Medulla oblongata (tissue), 1 donor: ENCODE results near the gene NUDT3.

Experiments used
- DNase-seq: peaks from one replicate; pipeline ENCODE4 v3.0.0-alpha.2; 2015; ENCODE audit errors: extremely low spot score

The NUDT3 gene

DNA sequence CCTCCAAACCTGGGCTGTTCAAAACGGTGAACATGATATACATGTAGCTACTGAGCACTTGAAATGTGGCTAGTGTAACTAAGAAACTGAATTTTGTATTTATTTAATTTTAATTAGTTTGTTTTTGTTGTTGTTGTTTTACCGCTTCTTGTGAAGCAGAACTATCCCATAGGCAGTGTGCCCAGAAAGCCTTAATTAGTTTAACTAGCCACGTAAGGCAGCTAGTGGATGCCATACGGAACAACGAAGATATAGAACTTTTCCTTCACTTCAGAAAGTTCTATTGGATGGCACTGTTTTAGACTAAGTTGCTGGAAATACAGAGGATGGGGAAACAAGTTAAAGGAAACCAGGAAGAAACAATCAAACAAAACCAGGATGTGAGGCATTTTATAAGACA lies 70.6 kb downstream of the NUDT3 start:
- DNase-seq = no peak

DNA sequence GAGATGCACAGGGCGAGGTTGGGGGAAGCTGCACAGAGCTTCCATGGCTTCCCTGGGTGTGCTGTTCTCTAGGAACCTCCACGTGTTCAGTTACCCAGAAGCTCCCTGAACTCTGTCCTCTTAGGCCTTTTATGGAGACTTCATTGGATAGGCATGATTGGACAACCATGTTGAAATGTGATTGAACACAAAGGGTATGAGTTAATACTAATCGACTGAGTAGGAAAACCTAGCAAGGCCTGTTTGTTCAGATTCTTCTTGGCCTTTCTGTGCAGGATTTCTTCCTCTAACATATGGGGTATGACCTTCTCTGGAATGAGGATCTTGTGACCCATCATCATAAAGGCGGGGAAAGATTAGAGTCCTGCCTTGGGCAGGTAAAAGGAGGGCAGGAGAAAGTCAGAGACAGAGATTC lies 73.0 kb downstream of the NUDT3 start:
- DNase-seq = no peak

- no peak for DNase-seq
These were observed 73.7 kb downstream of the NUDT3 start for GRCh38 chr6:34318499-34319470.

- DNase-seq = no peak
These were observed 74.5 kb downstream of the NUDT3 start for GRCh38 chr6:34317882-34318498.

GRCh38 chr6:34317172-34317477 lies 75.3 kb downstream of the NUDT3 start:
- DNase-seq = no peak

DNA sequence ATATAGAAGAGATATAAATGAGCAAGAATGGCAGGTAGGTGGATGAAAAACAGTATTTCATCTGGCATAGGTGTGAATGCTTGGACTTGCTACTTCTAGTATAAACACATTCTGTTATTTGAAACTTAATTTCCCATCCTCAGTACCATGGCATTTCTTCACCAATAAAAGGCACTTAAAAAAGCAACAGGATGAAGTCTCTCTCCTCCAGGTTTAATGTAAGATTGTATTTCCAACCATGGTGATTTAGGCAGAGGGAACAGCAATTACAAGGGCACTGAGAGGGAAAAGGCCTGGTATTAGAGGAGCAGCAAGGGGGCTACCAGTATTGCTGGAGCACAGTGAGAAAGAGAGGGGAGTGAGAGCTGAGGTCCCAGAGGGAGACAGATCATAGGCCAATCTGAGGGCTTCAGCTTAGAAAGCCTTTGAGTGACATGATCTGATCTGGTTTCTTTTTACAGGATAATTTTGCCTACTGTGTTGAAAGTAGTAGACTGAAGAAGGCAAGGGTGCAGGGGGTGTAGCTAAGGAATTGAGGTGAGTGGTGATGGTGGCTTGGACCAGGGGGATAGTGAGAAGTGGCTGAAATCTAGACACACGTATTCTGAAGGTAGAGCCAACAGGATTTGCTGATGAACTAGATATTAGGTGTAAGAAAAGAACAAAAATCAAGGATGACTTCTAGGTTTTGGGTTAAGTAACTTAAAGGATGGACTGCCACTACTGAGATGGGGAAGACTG lies 75.9 kb downstream of the NUDT3 start:
- no peak for DNase-seq

DNA sequence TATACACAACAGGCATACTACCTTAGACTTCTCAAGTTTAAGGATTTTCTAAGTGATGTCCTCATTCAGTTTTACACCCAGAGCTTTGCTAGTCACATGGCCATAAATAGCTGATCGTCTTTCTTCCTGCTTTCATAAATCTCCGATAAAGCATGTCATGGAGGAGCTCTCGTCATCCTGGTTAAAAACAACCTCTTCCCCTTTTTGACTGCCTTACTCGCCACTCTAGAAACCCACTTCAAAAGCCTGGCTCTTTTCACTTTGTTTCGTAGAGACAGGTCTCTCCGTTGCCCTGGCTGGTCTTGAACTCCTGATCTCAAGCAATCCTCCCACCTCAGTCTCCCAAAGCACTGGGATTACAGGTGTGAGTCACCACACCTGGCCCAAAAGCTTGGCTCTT lies 76.7 kb downstream of the NUDT3 start:
- DNase-seq = peak; percentile 67

DNA sequence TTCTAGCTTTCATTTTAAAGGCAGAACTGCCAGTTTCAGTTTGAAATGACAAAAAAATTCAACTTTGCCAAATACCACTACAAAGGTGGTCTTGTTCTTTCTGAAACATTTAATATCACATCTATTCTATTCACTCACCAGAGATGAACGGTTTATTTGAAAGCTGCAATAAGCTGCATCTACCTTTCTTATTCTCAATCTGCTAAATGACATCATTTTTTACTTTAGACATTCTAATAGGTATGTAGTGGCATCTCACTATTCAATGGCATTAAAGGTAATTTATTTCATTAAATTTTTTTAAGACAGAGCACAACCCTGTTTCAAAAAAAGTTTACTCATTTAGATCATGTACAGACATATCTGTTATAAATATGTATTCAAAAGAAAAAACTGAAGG lies 77.2 kb downstream of the NUDT3 start:
- no peak for DNase-seq

- no peak for DNase-seq
These were observed 80.2 kb downstream of the NUDT3 start for GRCh38 chr6:34312259-34312658.

GRCh38 chr6:34310817-34311216 lies 81.7 kb downstream of the NUDT3 start:
- DNase-seq = no peak

DNA sequence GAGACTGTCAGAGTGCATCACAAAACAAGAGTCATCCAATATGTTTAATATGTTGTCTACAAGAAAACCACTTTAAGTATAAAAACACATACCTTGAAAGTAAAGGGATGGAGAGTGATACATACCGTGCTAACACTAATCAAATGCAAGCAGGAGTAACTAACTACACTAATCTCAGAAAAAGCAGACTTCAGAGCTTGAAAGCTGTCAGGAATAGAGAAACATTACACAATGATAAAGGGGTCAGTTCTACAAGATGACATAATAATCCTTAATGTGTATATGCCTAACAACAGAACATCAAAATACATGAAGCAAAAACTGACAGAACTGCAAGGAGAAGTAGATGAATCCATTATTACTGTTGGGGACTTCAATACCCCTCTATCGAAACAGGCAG lies 84.0 kb downstream of the NUDT3 start:
- DNase-seq = no peak

- DNase-seq = peak; percentile 61
These were observed 86.3 kb downstream of the NUDT3 start for GRCh38 chr6:34305982-34306708.

GRCh38 chr6:34305497-34305896 lies 87.0 kb downstream of the NUDT3 start:
- no peak for DNase-seq

DNA sequence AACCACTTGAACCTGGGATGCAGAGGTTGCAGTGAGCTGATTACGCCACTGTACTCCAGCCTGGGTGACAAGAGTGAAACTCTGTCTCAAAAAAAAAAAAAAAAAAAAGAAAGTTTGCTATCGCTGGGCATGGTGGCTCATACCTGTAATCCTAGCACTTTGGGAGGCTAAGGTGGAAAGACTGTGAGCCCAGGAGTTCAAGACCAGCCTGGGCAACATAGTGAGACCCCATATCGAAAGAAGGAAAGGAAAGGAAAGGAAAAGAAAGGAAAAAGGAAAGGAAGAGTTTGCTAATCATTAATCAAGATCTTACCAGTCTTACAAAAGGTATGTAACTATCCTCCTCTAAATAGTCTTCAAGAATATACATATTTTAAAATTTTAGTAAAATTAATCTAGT lies 88.3 kb downstream of the NUDT3 start:
- no peak for DNase-seq

- no peak for DNase-seq
These were observed 89.5 kb downstream of the NUDT3 start for GRCh38 chr6:34302929-34303328.

GRCh38 chr6:34301408-34301807 lies 91.1 kb downstream of the NUDT3 start:
- no peak for DNase-seq

DNA sequence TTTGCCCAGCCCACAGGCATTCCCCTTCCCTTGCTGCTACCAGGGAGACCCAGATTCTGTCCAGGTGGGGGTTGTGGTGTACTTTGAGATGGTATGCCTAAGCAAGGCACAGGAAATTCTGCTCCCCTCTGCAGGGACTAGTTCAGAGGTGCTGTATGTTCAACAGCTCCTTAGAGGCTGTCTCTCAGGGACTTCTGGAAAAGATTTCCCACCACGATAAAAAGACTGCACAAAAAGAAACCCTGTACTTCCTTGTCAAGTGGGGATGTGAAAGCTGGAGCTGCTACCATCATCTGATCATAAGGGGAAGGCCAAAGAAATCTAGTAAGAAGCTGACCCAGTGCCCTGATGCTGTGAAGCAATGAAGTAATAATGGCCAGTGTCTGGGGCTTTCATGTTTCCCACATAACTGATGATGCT lies 92.1 kb downstream of the NUDT3 start:
- DNase-seq = peak; percentile 78

DNA sequence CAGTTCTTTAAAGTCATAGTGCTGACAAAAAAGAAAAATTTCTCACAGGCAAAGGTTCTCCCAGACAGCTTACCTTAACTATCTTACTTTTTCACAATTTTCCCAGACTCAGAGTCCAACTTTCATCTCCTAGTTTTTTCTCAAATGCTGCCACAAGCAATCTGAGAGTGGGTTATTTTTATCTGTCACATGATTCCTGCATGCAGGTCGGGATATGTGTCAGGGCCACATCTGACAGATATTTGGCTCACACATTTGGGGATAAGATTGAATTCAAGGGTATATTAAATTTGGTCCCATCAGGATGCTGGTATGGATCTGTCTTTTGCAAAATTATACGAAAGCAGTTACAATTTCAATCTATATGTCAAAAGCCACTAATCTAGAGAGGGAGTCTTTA lies 93.5 kb downstream of the NUDT3 start:
- no peak for DNase-seq

DNA sequence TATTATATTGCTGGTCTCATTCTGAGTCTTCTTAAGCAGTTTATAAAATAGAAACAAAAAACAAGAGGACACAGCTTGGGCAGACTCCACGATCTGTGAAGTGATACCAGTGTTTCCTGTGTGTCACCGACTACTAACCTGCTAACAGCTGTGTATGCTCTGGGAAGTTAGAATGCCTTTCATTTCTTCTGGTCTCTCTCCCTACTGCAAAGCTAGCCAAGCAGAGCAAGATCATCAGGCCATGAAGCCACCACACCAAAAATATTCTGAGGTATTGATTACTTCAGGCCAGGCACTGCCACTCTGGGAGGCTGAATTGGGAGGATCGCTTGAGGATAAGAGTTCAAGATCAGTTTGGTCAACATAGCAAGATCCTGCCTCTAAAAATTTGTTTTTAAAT lies 96.7 kb downstream of the NUDT3 start:
- no peak for DNase-seq

- no peak for DNase-seq
These were observed 99.5 kb downstream of the NUDT3 start for GRCh38 chr6:34292954-34293353.

- no peak for DNase-seq
These were observed 103.3 kb downstream of the NUDT3 start for GRCh38 chr6:34289137-34289536.

DNA sequence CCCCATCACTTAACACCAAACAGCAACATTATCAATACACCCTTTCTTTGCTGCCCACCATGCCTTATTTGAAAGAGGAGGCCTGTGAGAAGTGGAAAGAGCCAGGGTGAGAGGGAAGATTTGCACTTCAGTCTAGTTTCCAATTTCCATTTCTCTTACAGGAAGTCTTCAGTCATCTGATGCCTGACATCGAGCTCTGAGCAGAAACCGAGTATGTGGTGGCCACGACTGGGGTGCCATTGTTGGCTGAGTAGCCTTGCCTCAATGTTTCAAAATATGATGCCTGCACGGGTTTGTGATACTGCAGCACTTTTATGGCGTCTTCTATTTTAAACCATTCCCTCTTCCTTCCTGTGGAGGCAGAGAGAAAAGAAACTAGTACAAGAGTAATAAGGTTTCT lies 103.9 kb downstream of the NUDT3 start:
- no peak for DNase-seq
